ENCODE results near the gene RPF1. TPM values are rescaled to one million over a fixed set of nuclear protein-coding genes. Genes with fewer than 3 reads are reported as not detected.

Gene RPF1
- total RNA-seq, 2 donors from 2014 or later, result 27.6 to 44.5 TPM

Other genes with a start within 250 kb of the RPF1 start
- under 1 TPM in 1 of 2 donors, not detected in 1; 0.33 TPM for gene SAMD13, start 177.6 kb upstream of the RPF1 start, total RNA-seq
- not detected for gene DNASE2B, start 80.8 kb upstream of the RPF1 start, total RNA-seq
- gene SPATA1, start 27.1 kb downstream of the RPF1 start, total RNA-seq, result 1 to 10 TPM in 1 of 2 donors, under 1 TPM in 1; 0.95 to 3.0 TPM
- 100 to 1,000 TPM in 1 of 2 donors, 10 to 100 TPM in 1; 73.3 to 105 TPM for gene GNG5, start 27.3 kb downstream of the RPF1 start, total RNA-seq
- 10 to 100 TPM; 10.1 to 20.9 TPM for gene CTBS, start 95.2 kb downstream of the RPF1 start, total RNA-seq
- 10 to 100 TPM in 1 of 2 donors, 1 to 10 TPM in 1; 6.5 to 10.0 TPM for gene SSX2IP, start 211.2 kb downstream of the RPF1 start, total RNA-seq

Measured in natural killer cell treated with Interleukin-12 subunit alpha and Interleukin-12 subunit beta and Interleukin-15 and Interleukin-18, amount 100 ng/mL, for 72 hours (primary cell).